GM10266 (cell line): ENCODE results near the gene LRRC8E.

Experiments
- DNase-seq: peaks from one replicate; pipeline ENCODE4 v3.0.0; 2012; ENCODE audit errors: extremely low spot score
- TF ChIP-seq, protein P1 (sequence below): IDR thresholded peaks from 2 replicates; pipeline ENCODE4 v1.5.1; 2012; ENCODE audit warnings: mild to moderate bottlenecking, low read depth; ENCODE audit not compliant: control insufficient read depth, insufficient read depth; ENCODE audit errors: missing control alignments

Gene LRRC8E

DNA sequence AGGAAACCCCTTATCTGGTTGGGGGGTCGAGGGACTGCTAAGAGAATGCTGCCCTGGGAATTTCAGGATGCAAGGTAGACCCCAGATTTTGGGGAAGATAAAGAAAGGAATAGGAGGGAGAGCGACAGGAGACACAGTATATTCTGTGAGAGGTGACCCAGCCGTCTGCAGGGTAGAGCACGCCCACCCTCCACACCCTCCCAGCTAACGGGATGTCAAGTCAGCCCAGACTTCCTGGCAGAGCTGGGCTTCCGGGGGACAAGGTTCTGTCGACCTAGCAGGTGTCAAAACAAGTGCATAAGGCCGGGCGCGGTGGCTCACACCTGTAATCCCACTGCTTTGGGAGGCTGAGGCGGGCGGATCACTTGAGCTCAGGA lies 13.4 kb upstream of the LRRC8E start:
- DNase-seq: no peak
- TF ChIP-seq, protein P1, sequence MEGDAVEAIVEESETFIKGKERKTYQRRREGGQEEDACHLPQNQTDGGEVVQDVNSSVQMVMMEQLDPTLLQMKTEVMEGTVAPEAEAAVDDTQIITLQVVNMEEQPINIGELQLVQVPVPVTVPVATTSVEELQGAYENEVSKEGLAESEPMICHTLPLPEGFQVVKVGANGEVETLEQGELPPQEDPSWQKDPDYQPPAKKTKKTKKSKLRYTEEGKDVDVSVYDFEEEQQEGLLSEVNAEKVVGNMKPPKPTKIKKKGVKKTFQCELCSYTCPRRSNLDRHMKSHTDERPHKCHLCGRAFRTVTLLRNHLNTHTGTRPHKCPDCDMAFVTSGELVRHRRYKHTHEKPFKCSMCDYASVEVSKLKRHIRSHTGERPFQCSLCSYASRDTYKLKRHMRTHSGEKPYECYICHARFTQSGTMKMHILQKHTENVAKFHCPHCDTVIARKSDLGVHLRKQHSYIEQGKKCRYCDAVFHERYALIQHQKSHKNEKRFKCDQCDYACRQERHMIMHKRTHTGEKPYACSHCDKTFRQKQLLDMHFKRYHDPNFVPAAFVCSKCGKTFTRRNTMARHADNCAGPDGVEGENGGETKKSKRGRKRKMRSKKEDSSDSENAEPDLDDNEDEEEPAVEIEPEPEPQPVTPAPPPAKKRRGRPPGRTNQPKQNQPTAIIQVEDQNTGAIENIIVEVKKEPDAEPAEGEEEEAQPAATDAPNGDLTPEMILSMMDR: no peak

DNA sequence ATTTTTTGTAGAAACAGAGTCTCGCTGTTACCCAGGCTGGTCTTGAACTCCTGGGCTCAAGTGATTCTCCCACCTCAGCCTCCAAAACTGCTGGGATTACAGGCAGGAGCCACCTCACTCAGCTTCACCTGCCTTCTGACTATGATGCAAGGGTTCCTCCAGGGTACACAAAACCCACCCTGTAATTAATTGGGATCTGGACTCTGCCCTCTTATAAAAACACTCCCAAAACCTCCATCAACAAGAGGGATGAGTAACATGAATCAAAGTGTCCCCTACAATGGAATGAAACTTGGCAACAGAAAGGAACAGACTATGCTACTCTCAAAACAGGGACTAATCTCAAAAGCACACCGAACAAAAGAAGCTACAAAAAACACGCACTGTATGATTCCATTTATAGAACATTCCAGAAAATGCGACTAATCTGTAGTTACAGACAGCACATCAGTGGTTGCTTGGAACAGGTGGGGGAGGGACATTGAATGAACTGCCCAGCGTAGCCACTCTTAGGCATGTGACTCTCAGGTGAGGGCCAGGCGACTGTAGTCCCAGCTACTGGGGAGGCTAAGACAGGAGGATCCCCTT lies 11.0 kb upstream of the LRRC8E start:
- TF ChIP-seq, protein P1: no peak
- no peak for DNase-seq

DNA sequence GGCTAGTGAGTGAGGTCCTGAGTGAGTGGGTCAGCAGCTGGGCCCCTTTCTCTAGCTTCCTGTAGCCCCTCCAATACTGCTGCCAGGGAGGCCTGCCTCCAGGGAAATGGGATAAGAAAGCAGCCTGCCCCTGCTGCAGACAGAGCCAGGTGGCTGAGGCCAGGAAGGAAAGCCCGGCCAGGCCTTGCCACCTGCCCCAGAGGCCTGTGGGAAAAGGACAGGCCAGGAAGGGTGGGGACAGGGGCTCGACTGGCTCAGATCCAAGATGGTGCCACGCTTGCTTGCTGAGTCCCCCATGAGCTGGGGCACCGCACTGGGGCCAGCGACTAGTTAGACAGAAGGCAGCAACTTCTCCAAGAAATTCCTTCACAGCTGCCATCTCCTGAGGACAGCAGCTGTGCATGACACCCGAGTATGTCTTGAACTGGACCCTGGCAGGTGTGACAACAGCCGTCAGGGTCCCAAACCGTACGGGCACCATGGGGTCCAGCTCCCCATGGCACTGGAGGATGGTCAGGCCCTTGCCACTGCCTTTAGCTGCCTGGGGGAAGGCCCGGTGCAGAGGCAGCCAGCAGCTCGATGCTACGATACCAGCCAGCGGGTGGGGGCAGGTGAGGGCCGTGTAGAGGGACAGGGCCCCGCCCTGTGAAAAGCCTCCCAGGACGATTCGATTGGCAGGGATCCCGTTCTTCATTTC lies 9.1 kb upstream of the LRRC8E start:
- TF ChIP-seq, protein P1: no peak
- no peak for DNase-seq

DNA sequence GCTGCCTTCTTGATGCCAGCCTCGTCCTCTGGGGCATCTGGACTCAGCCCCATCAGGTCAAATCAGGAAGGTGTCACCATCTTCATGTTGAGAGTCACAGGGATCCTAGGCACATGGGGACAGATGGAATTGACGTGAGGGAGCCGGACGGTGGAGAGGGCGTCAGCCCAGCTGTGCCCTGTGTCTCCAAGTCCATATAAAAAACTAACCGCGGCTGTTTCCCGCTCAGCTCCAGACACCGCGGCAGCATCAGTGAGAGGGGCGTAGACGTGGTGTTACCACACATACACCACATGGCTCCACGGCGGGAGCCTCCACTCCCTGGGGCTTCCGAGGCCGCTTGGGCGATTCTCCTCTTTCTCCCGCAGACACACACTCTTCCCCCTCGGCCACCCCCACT lies 8.5 kb upstream of the LRRC8E start:
- TF ChIP-seq, protein P1: no peak
- no peak for DNase-seq

DNA sequence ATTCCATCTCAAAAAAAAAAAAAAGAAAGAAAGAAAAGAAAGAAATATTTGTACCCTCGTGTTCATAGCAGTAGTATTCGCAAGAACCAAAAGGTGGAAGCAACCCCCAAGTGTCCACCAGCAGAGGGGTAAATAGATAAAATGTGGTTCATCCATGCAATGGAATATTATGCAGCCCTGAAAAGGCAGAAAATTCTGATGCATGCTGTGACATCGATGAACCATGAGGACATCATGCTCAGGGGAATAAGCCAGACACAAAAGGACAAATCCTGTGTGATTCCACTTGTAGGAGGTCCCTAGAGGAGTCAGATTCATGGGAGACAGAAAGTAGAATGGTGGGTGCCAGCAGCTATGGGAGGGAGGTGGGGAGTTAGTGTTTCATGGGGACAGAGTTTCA lies 6.4 kb upstream of the LRRC8E start:
- TF ChIP-seq, protein P1: no peak
- DNase-seq: no peak

DNA sequence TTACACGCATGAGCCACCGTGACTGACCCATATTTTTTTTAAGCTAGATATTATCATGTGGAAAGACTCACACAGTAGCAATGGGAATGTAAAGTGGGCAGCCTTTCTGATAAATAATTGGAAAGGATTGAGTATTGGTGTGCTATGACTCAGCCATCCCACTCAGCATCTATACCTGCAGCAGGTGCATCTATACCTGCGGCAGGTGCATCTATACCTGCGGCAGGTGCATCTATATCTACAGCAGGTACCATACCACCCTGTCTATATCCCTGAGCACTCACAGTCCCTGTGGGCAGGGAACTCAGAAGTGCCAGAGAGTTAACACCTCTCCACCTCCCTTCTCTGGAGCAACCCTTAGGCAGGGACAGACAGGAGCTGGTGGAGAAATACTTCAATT lies 5.2 kb upstream of the LRRC8E start:
- DNase-seq: no peak
- TF ChIP-seq, protein P1: no peak

DNA sequence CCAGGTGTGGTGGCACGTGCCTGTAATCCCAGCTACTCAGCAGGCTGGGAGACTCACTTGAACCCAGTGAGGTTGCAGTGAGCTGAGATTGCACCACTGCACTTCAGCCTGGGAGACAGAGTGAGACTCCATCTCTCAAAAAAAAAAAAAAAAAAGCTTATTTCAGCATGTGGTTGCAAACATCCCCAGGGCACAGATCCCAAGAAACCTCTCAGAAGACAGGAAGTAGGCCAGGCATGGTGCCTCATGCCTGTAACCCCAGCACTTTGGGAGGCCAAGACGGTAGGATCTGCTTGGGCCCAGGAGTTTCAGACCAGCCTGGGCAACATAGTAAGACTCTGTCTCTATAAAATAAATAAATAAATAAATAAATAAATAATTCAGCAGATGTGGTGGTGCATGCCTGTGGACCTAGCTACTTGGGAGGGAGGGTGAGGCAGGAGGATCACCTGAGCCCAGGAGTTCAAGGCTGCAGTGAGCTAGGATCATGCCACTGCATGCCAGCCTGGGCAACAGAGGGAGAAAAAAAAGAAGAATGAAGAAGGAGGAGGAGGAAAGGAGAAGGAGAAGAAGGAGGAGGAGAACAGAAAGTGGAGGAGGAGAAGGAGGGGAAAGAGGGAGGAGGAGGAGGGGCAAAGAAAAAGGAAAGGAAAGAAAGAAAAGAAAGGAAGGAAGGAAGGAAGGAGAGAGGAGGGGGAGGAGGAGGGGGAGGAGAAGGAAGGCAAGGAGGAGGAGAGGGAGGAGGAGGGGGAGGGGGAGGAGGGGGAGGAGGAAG lies 4.3 kb upstream of the LRRC8E start:
- DNase-seq: no peak

More for the DNA sequence above, 4.3 kb upstream of the LRRC8E start:
- TF ChIP-seq, protein P1: no peak
